ENCODE results near the gene RAC3. TPM values are rescaled to one million over a fixed set of nuclear protein-coding genes. Genes with fewer than 3 reads are reported as not detected.

The RAC3 gene
- total RNA-seq (2021): 84.8 and 85.8 TPM in 2 replicates
- long read RNA-seq, transcript RAC3-202 (5 exons, 831 nt): minor isoform, 22 of 69 reads
- long read RNA-seq, transcript RAC3-201 (6 exons, 1,090 nt): major isoform, 29 of 69 reads
- long read RNA-seq, partial matches to known transcripts: 7 of 69 reads
- long read RNA-seq, other reads (novel, unspliced or antisense): 11 of 69 reads

GRCh38 chr17:82031303-82031884 lies at the start of gene RAC3:
TSS of gene RAC3 (plus strand) at chr17:82031678. CDS start at chr17:82031762, 84 bp downstream.
- Histone ChIP-seq H3K9ac (ENCODE audit: extremely low read depth, insufficient read length, low read length) (peak within 1 kb of the TSS; percentile 55), H2AFZ (ENCODE audit: low read length) (no peak within 1 kb of the TSS)
- no CpG with 5 or more reads among the region's 96 CpGs for WGBS (ENCODE audit: extremely low coverage, insufficient read length, low lambda C conversion rate)

More at GRCh38 chr17:82031303-82031884, at the start of gene RAC3:
- no peak for DNase-seq
- no peak within 1 kb of the TSS for H2BK20ac ChIP-seq (ENCODE audit: low read depth, low read length, poor library complexity, severe bottlenecking)
- H3K23me2 ChIP-seq (ENCODE audit: insufficient read length, low read depth, low read length, poor library complexity, severe bottlenecking): peaks cover 8% of the 10 kb centered on the region
- no peak for TF ChIP-seq CTCF (conservative IDR thresholded peaks at IDR 0.05)
- Mint-ChIP-seq H3K4me1 (peaks cover 2 to 19% of the 10 kb centered on the region in 2 experiments), H3K27ac (no peak within 1 kb of the TSS), H3K36me3 (ENCODE audit: insufficient read depth in 1 of 3, low read depth in 3 of 3) (peaks cover 8 to 24% (median 16%) of the 10 kb centered on the region in 3 experiments; a peak in 6 of 7 replicates), H3K4me3 (peak within 1 kb of the TSS; percentile 63 to 81), H3K9me3 (no peaks in the 10 kb centered on the region), H3K27me3 (ENCODE audit: low read depth) (peaks cover 2% of the 10 kb centered on the region; the same call in 1 of the 2 replicates)
- H3K27me3 ChIP-seq (ENCODE audit: insufficient read depth, low read length): no peaks in the 10 kb centered on the region; the same call in 1 of the 2 replicates
- H3K79me1 ChIP-seq (ENCODE audit: insufficient read depth, low read depth, low read length, poor library complexity, severe bottlenecking): no peaks in the 10 kb centered on the region
- no peak within 1 kb of the TSS for H3K27ac ChIP-seq (ENCODE audit: insufficient read length, low read depth, low read length)
- H2BK5ac ChIP-seq (ENCODE audit: insufficient read length, low read length): no peak within 1 kb of the TSS
- H4K5ac ChIP-seq (ENCODE audit: insufficient read length, low read depth, low read length): no peak within 1 kb of the TSS
- H2BK12ac ChIP-seq (ENCODE audit: insufficient read length, low read depth, low read length): no peak within 1 kb of the TSS
- no peak within 1 kb of the TSS for H2BK120ac ChIP-seq (ENCODE audit: low read depth, low read length, poor library complexity, severe bottlenecking)
- H3K14ac ChIP-seq (ENCODE audit: insufficient read depth, low read length): peak within 1 kb of the TSS; percentile 66; the same call in 1 of the 2 replicates
- H2BK15ac ChIP-seq (ENCODE audit: low read depth, low read length): no peak within 1 kb of the TSS
- H2AK5ac ChIP-seq (ENCODE audit: insufficient read length, low read length): no peak within 1 kb of the TSS
- peak within 1 kb of the TSS; percentile 7 for H3K18ac ChIP-seq (ENCODE audit: insufficient read length, low read depth, low read length)
- H4K91ac ChIP-seq (ENCODE audit: insufficient read length, low read depth, low read length): no peak within 1 kb of the TSS
- no peaks in the 10 kb centered on the region for H3K4me1 ChIP-seq (ENCODE audit: insufficient read depth, low read length)
- no peaks in the 10 kb centered on the region for H3K79me2 ChIP-seq (ENCODE audit: insufficient read depth, low read length)
- H3T11ph ChIP-seq (ENCODE audit: low read length): no peak within 1 kb of the TSS
- peak within 1 kb of the TSS; percentile 65 for H3K4me2 ChIP-seq (ENCODE audit: insufficient read depth, insufficient read length, low read length)
- H4K20me1 ChIP-seq (ENCODE audit: control insufficient read depth, insufficient read depth, insufficient read length): no peaks in the 10 kb centered on the region
- no peak within 1 kb of the TSS for H3K23ac ChIP-seq (ENCODE audit: insufficient read length, low read depth, low read length)
- H3K4ac ChIP-seq (ENCODE audit: low read depth, low read length): no peak within 1 kb of the TSS
- H3K9me3 ChIP-seq (ENCODE audit: control insufficient read depth, low read depth, low read length): no peaks in the 10 kb centered on the region
- H4K8ac ChIP-seq (replicated peaks; ENCODE audit: insufficient read length, low read depth, low read length): no peak within 1 kb of the TSS
- no peak within 1 kb of the TSS for H3K56ac ChIP-seq (ENCODE audit: insufficient read length, low read depth, low read length)

All from H9 (cell line).